ENCODE data around the gene MMP23B.

DNA sequence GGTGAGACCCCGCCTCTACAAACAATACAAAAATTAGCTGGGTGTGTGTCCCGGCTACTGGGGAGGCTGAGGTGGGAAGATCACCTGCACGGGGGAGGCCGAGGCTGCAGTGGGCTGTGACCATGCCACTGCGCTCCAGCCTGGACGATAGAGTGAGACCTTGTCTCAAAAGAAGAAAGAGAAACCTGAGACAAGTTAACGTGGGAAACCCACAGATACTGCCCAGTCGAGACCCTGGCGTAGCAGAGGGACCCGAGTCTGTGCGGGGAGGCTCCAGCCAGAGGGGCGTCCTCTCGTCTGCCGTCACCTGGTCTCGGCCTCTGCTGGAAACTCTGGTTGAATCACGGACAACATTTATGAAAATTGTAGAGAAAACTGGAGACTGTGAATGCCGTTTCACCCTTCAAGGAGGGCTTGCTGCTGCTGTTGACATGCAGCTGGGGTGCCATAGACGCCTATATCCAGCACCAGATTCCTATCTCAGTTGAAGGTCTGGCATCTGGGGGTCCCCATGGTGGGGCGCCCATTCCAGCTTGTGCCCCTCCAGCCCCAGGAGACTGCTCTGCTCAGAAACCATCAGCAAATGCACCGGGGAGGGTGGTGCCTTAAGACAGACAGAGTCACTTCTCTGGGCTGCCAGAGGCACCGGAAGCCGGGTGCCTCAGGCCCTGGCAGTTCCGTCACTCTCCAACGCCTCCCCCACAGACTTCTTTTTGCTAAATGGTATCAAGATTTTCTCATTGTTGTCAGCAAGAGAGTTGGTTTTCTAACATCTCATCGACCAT, 40.4 kb downstream of the MMP23B start:
- TF ChIP-seq, protein P1, sequence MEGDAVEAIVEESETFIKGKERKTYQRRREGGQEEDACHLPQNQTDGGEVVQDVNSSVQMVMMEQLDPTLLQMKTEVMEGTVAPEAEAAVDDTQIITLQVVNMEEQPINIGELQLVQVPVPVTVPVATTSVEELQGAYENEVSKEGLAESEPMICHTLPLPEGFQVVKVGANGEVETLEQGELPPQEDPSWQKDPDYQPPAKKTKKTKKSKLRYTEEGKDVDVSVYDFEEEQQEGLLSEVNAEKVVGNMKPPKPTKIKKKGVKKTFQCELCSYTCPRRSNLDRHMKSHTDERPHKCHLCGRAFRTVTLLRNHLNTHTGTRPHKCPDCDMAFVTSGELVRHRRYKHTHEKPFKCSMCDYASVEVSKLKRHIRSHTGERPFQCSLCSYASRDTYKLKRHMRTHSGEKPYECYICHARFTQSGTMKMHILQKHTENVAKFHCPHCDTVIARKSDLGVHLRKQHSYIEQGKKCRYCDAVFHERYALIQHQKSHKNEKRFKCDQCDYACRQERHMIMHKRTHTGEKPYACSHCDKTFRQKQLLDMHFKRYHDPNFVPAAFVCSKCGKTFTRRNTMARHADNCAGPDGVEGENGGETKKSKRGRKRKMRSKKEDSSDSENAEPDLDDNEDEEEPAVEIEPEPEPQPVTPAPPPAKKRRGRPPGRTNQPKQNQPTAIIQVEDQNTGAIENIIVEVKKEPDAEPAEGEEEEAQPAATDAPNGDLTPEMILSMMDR (conservative IDR thresholded peaks at IDR 0.05; ENCODE audit: low read depth in 2 of 2), result no peak
- TF ChIP-seq, protein P2, sequence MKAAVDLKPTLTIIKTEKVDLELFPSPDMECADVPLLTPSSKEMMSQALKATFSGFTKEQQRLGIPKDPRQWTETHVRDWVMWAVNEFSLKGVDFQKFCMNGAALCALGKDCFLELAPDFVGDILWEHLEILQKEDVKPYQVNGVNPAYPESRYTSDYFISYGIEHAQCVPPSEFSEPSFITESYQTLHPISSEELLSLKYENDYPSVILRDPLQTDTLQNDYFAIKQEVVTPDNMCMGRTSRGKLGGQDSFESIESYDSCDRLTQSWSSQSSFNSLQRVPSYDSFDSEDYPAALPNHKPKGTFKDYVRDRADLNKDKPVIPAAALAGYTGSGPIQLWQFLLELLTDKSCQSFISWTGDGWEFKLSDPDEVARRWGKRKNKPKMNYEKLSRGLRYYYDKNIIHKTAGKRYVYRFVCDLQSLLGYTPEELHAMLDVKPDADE (IDR thresholded peaks at IDR 0.05), result no peak
- no peak for TF ChIP-seq CREB1 (CRISPR knock-in tag; IDR thresholded peaks at IDR 0.05; ENCODE audit: low read depth)
- TF ChIP-seq EZH2phosphoT487 (IDR thresholded peaks at IDR 0.05; ENCODE audit: unreplicated experiment), result no peak
- no peak for TF ChIP-seq EZH2 (IDR thresholded peaks at IDR 0.05; ENCODE audit: low read depth, unreplicated experiment)
- TF ChIP-seq STAT1 (IDR thresholded peaks at IDR 0.05; ENCODE audit: unreplicated experiment), result no peak
- TF ChIP-seq, protein P3, sequence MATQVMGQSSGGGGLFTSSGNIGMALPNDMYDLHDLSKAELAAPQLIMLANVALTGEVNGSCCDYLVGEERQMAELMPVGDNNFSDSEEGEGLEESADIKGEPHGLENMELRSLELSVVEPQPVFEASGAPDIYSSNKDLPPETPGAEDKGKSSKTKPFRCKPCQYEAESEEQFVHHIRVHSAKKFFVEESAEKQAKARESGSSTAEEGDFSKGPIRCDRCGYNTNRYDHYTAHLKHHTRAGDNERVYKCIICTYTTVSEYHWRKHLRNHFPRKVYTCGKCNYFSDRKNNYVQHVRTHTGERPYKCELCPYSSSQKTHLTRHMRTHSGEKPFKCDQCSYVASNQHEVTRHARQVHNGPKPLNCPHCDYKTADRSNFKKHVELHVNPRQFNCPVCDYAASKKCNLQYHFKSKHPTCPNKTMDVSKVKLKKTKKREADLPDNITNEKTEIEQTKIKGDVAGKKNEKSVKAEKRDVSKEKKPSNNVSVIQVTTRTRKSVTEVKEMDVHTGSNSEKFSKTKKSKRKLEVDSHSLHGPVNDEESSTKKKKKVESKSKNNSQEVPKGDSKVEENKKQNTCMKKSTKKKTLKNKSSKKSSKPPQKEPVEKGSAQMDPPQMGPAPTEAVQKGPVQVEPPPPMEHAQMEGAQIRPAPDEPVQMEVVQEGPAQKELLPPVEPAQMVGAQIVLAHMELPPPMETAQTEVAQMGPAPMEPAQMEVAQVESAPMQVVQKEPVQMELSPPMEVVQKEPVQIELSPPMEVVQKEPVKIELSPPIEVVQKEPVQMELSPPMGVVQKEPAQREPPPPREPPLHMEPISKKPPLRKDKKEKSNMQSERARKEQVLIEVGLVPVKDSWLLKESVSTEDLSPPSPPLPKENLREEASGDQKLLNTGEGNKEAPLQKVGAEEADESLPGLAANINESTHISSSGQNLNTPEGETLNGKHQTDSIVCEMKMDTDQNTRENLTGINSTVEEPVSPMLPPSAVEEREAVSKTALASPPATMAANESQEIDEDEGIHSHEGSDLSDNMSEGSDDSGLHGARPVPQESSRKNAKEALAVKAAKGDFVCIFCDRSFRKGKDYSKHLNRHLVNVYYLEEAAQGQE (IDR thresholded peaks at IDR 0.05; ENCODE audit: unreplicated experiment), result no peak
- no peak for TF ChIP-seq POLR2AphosphoS5 (IDR thresholded peaks at IDR 0.05; ENCODE audit: low read depth)
- TF ChIP-seq JUNB (IDR thresholded peaks at IDR 0.05; ENCODE audit: unreplicated experiment), result no peak
- TF ChIP-seq ZNF114 (CRISPR knock-in tag; IDR thresholded peaks at IDR 0.05), result no peak
- TF ChIP-seq, protein P4, sequence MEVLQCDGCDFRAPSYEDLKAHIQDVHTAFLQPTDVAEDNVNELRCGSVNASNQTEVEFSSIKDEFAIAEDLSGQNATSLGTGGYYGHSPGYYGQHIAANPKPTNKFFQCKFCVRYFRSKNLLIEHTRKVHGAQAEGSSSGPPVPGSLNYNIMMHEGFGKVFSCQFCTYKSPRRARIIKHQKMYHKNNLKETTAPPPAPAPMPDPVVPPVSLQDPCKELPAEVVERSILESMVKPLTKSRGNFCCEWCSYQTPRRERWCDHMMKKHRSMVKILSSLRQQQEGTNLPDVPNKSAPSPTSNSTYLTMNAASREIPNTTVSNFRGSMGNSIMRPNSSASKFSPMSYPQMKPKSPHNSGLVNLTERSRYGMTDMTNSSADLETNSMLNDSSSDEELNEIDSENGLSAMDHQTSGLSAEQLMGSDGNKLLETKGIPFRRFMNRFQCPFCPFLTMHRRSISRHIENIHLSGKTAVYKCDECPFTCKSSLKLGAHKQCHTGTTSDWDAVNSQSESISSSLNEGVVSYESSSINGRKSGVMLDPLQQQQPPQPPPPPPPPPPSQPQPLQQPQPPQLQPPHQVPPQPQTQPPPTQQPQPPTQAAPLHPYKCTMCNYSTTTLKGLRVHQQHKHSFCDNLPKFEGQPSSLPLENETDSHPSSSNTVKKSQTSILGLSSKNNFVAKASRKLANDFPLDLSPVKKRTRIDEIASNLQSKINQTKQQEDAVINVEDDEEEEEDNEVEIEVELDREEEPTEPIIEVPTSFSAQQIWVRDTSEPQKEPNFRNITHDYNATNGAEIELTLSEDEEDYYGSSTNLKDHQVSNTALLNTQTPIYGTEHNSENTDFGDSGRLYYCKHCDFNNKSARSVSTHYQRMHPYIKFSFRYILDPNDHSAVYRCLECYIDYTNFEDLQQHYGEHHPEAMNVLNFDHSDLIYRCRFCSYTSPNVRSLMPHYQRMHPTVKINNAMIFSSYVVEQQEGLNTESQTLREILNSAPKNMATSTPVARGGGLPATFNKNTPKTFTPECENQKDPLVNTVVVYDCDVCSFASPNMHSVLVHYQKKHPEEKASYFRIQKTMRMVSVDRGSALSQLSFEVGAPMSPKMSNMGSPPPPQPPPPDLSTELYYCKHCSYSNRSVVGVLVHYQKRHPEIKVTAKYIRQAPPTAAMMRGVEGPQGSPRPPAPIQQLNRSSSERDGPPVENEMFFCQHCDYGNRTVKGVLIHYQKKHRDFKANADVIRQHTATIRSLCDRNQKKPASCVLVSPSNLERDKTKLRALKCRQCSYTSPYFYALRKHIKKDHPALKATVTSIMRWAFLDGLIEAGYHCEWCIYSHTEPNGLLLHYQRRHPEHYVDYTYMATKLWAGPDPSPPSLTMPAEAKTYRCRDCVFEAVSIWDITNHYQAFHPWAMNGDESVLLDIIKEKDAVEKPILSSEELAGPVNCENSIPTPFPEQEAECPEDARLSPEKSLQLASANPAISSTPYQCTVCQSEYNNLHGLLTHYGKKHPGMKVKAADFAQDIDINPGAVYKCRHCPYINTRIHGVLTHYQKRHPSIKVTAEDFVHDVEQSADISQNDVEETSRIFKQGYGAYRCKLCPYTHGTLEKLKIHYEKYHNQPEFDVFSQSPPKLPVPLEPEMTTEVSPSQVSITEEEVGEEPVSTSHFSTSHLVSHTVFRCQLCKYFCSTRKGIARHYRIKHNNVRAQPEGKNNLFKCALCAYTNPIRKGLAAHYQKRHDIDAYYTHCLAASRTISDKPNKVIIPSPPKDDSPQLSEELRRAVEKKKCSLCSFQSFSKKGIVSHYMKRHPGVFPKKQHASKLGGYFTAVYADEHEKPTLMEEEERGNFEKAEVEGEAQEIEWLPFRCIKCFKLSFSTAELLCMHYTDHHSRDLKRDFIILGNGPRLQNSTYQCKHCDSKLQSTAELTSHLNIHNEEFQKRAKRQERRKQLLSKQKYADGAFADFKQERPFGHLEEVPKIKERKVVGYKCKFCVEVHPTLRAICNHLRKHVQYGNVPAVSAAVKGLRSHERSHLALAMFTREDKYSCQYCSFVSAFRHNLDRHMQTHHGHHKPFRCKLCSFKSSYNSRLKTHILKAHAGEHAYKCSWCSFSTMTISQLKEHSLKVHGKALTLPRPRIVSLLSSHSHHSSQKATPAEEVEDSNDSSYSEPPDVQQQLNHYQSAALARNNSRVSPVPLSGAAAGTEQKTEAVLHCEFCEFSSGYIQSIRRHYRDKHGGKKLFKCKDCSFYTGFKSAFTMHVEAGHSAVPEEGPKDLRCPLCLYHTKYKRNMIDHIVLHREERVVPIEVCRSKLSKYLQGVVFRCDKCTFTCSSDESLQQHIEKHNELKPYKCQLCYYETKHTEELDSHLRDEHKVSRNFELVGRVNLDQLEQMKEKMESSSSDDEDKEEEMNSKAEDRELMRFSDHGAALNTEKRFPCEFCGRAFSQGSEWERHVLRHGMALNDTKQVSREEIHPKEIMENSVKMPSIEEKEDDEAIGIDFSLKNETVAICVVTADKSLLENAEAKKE (CRISPR knock-in tag; IDR thresholded peaks at IDR 0.05), result no peak
- no peak for TF ChIP-seq NANOG (IDR thresholded peaks at IDR 0.05; ENCODE audit: borderline replicate concordance)
- no peak for TF ChIP-seq ZNF331 (CRISPR knock-in tag; IDR thresholded peaks at IDR 0.05; ENCODE audit: low read depth)

Measured in GM23338 (cell line).